Activated naive CD8-positive, alpha-beta T cell treated with anti-CD3 and anti-CD28 coated beads for 36 hours (primary cell): ENCODE data around the gene USP32. TPM values are rescaled to one million over a fixed set of nuclear protein-coding genes. Genes with fewer than 3 reads are reported as not detected.

ENCODE experiments used
- DNase-seq: peaks from one replicate; pipeline ENCODE4 v3.0.0; 2021
- H3K27ac Mint-ChIP-seq: one replicate; pipeline ENCODE4 v1.8.0; 2022; ENCODE audit warnings: mild to moderate bottlenecking, moderate library complexity, mixed read lengths
- H3K27me3 Mint-ChIP-seq: one replicate; pipeline ENCODE4 v1.8.0; 2022; ENCODE audit warnings: mild to moderate bottlenecking, mixed read lengths
- H3K36me3 Mint-ChIP-seq: one replicate; pipeline ENCODE4 v1.8.0; 2021; ENCODE audit warnings: mild to moderate bottlenecking, mixed read lengths
- H3K4me1 Mint-ChIP-seq: one replicate; pipeline ENCODE4 v1.8.0; 2021; ENCODE audit warnings: mixed read lengths
- H3K4me3 Mint-ChIP-seq: one replicate; pipeline ENCODE4 v1.8.0; 2022; ENCODE audit warnings: mild to moderate bottlenecking, moderate library complexity, mixed read lengths
- H3K9me3 Mint-ChIP-seq: one replicate; pipeline ENCODE4 v1.8.0; 2022; ENCODE audit warnings: mixed read lengths
- total RNA-seq, 2 experiments: library from RNA; stranded (reverse); gene quantifications; one replicate each; pipeline ENCODE4 v1.2.3, GENCODE V29; 2021

Gene USP32
- total RNA-seq, 2 experiments from 2014 or later, result 26.6 to 26.7 TPM

DNA sequence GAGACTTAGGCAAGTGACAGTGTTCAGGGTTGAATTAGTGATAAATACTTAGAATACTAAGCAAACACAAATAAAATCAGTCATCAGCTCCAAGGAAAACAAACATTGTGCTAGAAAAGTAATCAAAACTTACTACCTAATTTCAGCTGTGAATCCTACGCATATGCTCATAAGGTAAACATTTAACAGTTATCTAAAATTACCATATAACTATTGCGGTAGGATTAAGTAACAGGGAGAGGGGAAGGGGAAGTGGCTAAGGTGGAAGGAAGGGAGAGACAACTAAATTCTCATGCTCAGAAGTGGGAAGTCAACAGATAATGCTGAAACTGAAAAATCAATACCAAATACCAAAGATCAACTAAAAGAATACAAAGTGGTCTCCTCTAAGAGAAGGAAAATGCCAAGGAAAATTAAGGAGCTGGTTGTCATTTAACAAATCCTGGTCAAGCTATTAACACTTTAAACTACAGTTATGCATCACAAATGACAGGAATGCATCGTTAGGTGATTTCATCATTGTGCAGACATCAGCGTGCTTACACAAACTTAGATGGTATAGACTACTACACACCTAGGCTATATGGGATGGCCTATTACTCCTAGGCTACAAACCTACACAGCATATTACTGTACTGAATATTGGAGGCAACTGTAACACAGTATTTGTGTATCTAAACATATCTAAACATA is 20.0 kb downstream of the USP32 start:
- Mint-ChIP-seq H3K27me3 (no peaks in the 10 kb centered on the region), H3K9me3 (no peaks in the 10 kb centered on the region), H3K27ac (no peak overlapping the region), H3K4me1 (peaks cover 15% of the 10 kb centered on the region), H3K4me3 (no peak overlapping the region), H3K36me3 (peaks cover 2% of the 10 kb centered on the region)
- no peak for DNase-seq

DNA sequence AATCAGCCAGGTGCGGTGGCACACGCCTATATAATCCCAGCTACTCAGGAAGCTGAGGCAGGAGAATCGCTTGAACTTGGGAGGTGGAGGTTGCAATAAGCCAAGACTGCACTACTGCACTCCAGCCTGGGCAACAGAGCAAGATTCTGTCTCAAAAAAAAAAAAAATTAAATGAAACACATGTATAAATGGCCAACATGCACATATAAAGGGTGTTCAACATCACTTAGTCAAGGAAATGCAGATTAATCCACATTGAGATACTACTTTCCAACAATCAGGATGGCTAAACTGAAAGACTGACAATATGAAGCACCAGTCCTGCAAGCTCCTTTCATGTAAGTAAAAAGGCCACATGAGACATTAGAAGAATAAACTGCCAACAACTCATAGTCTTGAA is 20.5 kb downstream of the USP32 start:
- DNase-seq, result no peak
- Mint-ChIP-seq H3K36me3 (peaks cover 2% of the 10 kb centered on the region), H3K27ac (no peak overlapping the region), H3K27me3 (no peaks in the 10 kb centered on the region), H3K9me3 (no peaks in the 10 kb centered on the region), H3K4me3 (no peak overlapping the region), H3K4me1 (peaks cover 15% of the 10 kb centered on the region)

DNA sequence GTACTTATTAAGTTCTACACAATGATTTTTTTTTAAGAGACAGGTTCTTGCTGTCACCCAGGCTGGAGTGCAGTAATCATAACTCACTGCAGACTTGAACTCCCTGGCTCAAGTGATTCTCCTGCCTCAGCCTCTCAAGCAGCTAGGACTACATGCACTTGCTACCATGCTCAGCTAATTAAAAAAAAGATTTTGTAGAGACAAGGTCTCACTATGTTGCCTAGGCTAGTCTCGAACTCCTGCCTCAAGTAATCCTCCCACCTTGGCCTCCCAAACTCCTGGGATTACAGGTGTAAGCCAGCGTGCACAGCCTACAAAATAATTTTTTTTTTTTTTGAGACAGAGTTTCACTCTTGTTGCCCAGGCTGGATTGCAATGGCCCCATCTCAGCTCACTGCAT is 22.2 kb downstream of the USP32 start:
- Mint-ChIP-seq H3K27me3 (no peaks in the 10 kb centered on the region), H3K4me1 (peaks cover 14% of the 10 kb centered on the region), H3K27ac (no peak overlapping the region), H3K4me3 (no peak overlapping the region), H3K9me3 (no peaks in the 10 kb centered on the region), H3K36me3 (peaks cover 2% of the 10 kb centered on the region)
- no peak for DNase-seq

DNA sequence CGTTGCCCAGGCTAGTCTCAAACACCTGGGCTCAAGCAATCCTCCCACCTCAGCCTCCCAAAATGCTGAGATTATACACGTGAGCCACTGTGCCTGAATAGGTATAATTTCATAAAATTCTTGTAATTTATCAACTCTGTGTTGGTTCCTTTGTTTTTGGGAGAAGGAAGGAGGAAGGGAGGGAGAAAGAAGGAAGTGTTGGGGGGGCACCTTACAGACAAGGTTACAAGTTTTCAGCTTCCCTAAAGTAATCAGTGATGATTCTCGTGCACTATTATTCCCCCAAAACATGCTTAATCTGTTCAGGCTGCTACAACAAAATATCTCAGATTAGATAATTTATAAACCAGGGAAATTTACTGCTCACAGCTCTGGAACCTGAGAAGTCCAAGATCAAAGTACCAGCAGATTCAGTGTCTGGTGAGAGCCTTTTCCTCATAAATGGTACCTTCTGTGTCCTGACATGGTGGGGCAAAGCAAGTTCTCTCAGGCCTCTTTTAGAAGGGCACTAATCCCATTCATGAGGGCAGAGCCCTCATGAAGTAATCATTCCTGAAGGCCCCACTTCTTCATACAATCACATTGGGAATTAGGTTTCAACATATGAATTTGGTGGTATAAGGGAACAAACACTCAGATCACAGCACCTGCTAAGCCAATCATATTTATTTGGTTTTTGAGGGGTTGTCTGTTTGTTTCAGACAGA is 28.1 kb downstream of the USP32 start:
- no peak overlapping the region for H3K27ac Mint-ChIP-seq
- H3K4me1 Mint-ChIP-seq, result no peaks in the 10 kb centered on the region
- H3K9me3 Mint-ChIP-seq, result no peaks in the 10 kb centered on the region
- H3K36me3 Mint-ChIP-seq, result peaks cover 2% of the 10 kb centered on the region
- DNase-seq, result no peak
- H3K4me3 Mint-ChIP-seq, result no peak overlapping the region
- no peaks in the 10 kb centered on the region for H3K27me3 Mint-ChIP-seq

DNA sequence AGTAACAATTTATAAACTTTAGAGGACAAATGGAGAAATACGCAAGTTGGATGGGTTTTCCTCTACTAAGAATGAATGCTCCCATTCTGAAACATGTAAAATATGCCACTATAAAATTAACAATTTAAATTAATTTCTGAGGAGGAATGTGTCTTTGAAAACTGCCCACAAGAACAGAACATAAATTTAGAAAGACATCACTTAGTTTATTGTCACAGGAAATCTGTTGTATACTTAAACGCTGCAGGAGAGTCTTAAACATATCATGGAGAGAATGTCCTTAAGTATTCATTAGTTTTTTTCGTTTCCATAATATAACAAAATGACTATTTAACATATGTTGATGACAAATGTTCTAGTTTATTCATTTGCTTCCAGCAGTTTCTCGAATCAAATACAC is 29.6 kb downstream of the USP32 start:
- no peak for DNase-seq
- H3K27me3 Mint-ChIP-seq, result no peaks in the 10 kb centered on the region
- H3K36me3 Mint-ChIP-seq, result no peaks in the 10 kb centered on the region
- H3K4me1 Mint-ChIP-seq, result no peaks in the 10 kb centered on the region
- no peaks in the 10 kb centered on the region for H3K9me3 Mint-ChIP-seq
- no peak overlapping the region for H3K27ac Mint-ChIP-seq
- no peak overlapping the region for H3K4me3 Mint-ChIP-seq

DNA sequence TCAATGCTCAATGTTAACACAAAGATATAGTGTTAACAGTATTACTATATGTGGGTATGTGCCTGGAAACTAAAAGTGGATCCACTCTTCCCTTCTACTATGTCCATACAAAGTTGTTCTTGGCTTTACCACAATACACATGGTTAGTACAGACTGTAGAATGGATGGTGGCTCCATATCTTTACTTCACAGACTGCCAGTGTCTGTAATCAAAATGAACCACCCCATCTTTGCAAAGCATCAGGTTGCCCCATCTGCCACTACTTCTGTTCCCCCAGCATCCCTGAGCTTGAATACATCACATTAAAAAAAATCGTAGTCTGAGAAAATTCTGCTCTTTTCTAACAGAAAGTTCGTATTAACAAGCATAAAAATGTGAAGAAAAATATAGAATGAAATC is 30.0 kb downstream of the USP32 start:
- Mint-ChIP-seq H3K36me3 (peaks cover 2% of the 10 kb centered on the region), H3K4me3 (no peak overlapping the region), H3K4me1 (peaks cover under 1% of the 10 kb centered on the region), H3K9me3 (no peaks in the 10 kb centered on the region), H3K27me3 (no peaks in the 10 kb centered on the region), H3K27ac (no peak overlapping the region)
- no peak for DNase-seq

DNA sequence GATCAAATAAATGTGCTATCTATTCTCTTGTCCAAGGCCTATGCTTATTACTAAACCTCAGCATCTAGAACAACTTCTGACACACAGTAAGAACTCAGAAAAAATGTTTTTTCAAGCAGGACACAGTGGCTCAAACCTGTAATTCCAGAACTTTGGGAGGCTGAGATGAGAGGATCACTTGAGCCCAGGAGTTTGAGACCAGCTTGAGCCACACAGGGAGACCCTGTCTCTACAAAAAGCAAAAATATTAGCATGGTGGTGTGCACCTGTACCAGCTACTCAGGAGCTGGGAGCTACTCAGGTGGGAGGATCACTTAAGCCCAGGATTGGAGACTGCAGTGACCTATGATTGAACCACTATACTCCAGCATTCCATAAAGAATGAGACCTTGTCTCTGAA is 32.5 kb downstream of the USP32 start:
- no peak overlapping the region for H3K4me3 Mint-ChIP-seq
- peaks cover 1% of the 10 kb centered on the region for H3K9me3 Mint-ChIP-seq
- H3K27ac Mint-ChIP-seq, result no peak overlapping the region
- H3K4me1 Mint-ChIP-seq, result peaks cover 19% of the 10 kb centered on the region
- DNase-seq, result no peak
- no peaks in the 10 kb centered on the region for H3K27me3 Mint-ChIP-seq
- H3K36me3 Mint-ChIP-seq, result peaks cover 13% of the 10 kb centered on the region

DNA sequence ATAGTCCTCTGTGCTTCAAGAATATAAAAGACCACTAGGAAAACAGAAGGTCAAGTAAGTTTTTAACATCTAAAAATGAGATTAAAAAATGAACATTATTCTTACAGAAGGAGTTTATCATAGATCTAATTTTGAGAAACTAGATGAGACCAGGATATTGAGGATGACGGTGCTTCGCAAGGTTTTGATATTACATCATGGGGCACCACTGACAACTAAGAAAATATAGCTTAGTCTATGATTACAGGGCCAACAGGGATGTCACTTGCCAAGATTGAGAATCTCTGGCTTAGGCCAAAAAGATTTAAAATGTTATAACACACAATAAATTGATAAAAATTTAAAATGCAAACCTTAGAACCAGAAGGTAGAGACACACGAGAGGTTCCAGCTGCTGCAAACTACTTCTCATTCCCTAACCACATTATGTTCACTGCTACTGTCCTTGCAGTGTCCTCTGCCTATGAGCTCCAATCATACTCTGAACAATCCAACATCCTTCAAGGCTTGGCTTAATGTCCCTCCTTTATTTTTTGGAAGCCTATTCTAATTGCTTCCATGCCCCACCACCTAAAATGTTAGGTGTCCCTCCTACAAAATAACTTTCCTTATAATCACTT is 33.2 kb downstream of the USP32 start:
- Mint-ChIP-seq H3K27ac (no peak overlapping the region), H3K4me1 (peaks cover 21% of the 10 kb centered on the region), H3K4me3 (no peak overlapping the region), H3K9me3 (peaks cover 1% of the 10 kb centered on the region), H3K36me3 (peaks cover 13% of the 10 kb centered on the region), H3K27me3 (no peaks in the 10 kb centered on the region)
- DNase-seq, result no peak

DNA sequence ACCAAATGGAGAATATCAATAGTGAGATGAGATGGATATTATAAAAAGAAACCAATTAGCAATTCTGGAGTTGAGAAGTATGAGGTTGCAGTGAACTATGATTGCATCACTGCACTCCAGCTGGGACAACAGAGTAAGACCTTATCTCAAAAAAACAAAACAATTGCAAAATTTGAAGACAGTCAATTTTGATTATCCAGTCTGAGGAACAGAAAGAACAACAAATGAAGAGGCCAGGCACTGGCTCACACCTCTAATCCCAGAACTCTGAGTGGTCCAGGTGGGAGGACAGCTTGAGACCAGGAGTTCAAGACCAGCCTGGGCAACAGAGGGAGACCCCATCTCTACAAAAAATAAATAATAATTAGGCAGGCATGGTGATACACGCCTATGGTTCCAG is 35.0 kb downstream of the USP32 start:
- H3K4me3 Mint-ChIP-seq, result no peak overlapping the region
- peaks cover 13% of the 10 kb centered on the region for H3K36me3 Mint-ChIP-seq
- DNase-seq, result no peak
- peaks cover 21% of the 10 kb centered on the region for H3K4me1 Mint-ChIP-seq
- no peak overlapping the region for H3K27ac Mint-ChIP-seq
- peaks cover 1% of the 10 kb centered on the region for H3K9me3 Mint-ChIP-seq
- H3K27me3 Mint-ChIP-seq, result no peaks in the 10 kb centered on the region

DNA sequence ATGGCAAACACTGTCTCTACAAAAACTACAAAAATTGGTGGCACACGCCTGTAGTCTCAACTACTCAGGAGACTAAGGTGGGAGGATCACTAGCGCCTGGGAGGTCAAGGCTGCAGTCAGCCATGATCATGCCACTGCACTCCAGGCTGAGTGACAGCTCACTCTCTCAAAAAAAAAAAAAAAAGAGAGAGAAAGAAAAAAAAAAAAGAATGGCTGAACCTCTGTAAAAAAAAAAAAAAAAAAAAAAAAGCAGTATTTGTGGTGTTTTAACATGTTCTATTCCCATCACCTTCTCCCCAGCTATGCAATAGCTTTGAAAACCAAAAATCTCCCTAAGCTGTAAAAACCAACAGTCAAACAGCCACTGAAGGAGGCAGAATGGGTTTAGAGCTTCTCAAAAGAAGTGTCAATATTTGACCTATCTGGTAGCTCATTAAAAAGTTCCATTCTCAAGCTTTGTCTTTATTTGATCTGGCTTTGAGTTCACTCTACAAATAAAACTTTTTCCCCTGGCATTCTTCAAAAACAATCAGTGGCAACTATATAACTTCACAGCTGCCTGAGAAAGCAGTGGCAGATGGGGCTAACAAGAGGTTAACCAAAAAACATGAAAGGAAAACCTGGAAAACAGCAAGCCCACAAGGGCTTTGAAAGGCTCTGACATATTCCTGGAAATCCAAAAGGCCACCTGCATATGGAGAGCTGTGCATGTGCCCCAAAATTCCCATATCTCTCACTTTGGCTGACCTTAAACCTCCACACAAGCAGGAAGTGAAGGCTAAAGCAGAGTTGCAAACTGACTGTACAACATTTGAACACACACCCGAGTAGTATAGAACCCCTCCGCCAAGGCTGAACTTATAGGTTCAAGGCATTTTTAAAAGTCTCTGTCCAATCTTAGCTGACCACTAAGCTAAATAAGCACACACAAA is 36.0 kb downstream of the USP32 start:
- peaks cover 13% of the 10 kb centered on the region for H3K36me3 Mint-ChIP-seq
- peaks cover 1% of the 10 kb centered on the region for H3K9me3 Mint-ChIP-seq
- no peak for DNase-seq
- peak overlapping the region; percentile 14 for H3K27ac Mint-ChIP-seq
- H3K4me3 Mint-ChIP-seq, result no peak overlapping the region
- peaks cover 21% of the 10 kb centered on the region for H3K4me1 Mint-ChIP-seq
- no peaks in the 10 kb centered on the region for H3K27me3 Mint-ChIP-seq

DNA sequence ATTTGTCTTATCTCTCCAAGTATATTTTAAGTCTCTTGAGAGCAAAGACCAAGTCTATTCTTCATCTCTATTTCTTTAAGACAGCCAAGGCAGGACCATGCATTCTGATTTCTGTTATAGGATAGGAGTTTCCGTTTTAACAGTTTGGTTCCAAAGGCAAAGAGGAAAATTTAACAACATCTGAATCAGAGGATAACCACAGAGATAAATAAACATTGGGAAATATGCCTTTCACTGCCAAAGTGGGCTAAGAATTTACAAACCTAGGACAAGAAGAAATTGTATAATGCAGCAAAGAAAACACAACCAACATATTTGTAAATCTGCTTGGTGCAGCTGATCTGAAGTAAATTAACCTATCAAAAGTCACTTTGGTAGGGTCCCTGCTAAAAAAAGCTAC is 37.7 kb downstream of the USP32 start:
- H3K9me3 Mint-ChIP-seq, result peaks cover 1% of the 10 kb centered on the region
- H3K27me3 Mint-ChIP-seq, result no peaks in the 10 kb centered on the region
- peaks cover 13% of the 10 kb centered on the region for H3K36me3 Mint-ChIP-seq
- DNase-seq, result no peak
- H3K27ac Mint-ChIP-seq, result no peak overlapping the region
- H3K4me1 Mint-ChIP-seq, result peaks cover 24% of the 10 kb centered on the region
- H3K4me3 Mint-ChIP-seq, result no peak overlapping the region

DNA sequence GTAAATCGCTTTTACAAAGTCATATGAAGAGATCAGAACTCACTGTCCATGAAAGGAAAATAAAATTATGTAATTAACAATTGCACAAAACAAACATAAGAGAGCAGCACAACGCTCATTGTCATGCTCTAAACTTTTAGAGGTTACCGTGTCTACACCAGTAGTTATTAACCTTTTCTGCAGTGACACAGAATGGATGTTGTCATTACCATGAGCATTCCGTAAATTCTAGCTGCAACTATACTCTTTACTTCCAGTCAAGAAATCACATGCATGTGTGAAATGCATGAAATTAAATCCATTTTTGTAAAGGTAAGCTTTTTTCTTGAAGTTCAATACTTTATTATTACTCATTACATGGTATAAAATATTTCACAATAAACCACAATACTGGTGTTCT is 38.2 kb downstream of the USP32 start:
- Mint-ChIP-seq H3K4me1 (peaks cover 24% of the 10 kb centered on the region), H3K9me3 (peaks cover 1% of the 10 kb centered on the region), H3K4me3 (no peak overlapping the region), H3K27me3 (no peaks in the 10 kb centered on the region), H3K36me3 (peaks cover 13% of the 10 kb centered on the region), H3K27ac (no peak overlapping the region)
- DNase-seq, result no peak

DNA sequence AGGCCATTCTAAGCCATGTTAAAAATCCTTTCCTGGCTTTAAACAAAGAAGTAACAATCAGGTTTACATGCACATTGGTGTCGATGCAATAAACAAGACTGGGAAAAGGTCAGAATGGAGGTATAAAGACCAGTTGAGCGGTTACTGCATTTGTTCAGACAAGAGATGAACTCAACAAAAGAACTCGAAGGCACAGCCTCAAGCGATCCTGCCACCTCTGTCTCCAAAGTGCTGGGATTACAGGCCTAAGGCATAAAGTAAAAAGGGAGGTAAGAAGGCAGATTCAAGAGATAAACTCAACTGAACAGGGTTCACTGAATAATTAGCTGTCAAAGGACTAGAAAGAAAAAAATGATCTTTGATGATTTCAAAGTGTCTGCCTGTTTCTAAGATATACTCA is 39.4 kb downstream of the USP32 start:
- no peak overlapping the region for H3K27ac Mint-ChIP-seq
- no peaks in the 10 kb centered on the region for H3K27me3 Mint-ChIP-seq
- H3K36me3 Mint-ChIP-seq, result peaks cover 13% of the 10 kb centered on the region
- H3K9me3 Mint-ChIP-seq, result peaks cover 1% of the 10 kb centered on the region
- peaks cover 24% of the 10 kb centered on the region for H3K4me1 Mint-ChIP-seq
- no peak for DNase-seq
- H3K4me3 Mint-ChIP-seq, result no peak overlapping the region

DNA sequence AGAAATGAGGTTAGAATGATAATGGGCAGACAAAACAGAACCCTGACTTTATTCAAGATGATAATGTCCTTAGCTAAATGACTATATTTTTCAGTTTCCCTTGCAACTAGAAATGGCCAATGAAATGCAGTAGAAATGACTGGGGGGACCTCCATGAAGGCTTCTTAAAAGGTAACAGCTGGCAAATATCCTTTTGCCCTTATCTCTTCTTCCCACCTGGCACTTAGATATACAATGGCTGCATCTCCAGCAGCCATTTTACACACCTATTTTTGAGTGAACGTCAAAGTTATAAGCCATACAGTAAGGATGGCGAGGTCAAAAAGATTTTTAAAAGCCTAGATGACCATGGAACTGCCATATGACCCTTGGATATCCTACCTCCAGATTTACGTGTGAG is 39.9 kb downstream of the USP32 start:
- Mint-ChIP-seq H3K27me3 (no peaks in the 10 kb centered on the region), H3K4me1 (peaks cover 24% of the 10 kb centered on the region), H3K27ac (no peak overlapping the region), H3K4me3 (no peak overlapping the region), H3K36me3 (peaks cover 13% of the 10 kb centered on the region), H3K9me3 (peaks cover 1% of the 10 kb centered on the region)
- no peak for DNase-seq
